K562 (cell line): ENCODE results near the gene PIK3R2. TPM values are rescaled to one million over a fixed set of nuclear protein-coding genes. Genes with fewer than 3 reads are reported as not detected.

ENCODE experiments used
- CAMTA2 ChIP-seq: fragments of 250-450 bp; sonication (Bioruptor Pico); conservative IDR thresholded peaks from 2 replicates; pipeline ENCODE4 v1.5.1; 2022
- CHD2 ChIP-seq: IDR thresholded peaks from 2 replicates; pipeline ENCODE4 v1.6.1; 2011; ENCODE audit warnings: low read depth, low read length
- CREM ChIP-seq: IDR thresholded peaks from 2 replicates; pipeline ENCODE4 v1.6.1; 2014; ENCODE audit warnings: antibody characterized with exemption, low read depth
- ESRRA ChIP-seq: fragments of 450-650 bp; IDR thresholded peaks from 2 replicates; pipeline ENCODE4 v1.6.1; 2014; ENCODE audit warnings: low read depth, mild to moderate bottlenecking, moderate library complexity, borderline replicate concordance
- FOS ChIP-seq: IDR thresholded peaks from 3 replicates; pipeline ENCODE4 v1.6.1; 2011; ENCODE audit not compliant: insufficient read length; ENCODE audit errors: extremely low read depth
- FOXP1 ChIP-seq: sonication (generic); formaldehyde crosslinking; IDR thresholded peaks from 2 replicates; pipeline ENCODE4 v1.8.0; 2022; ENCODE audit warnings: mild to moderate bottlenecking, missing genetic modification reagents
- HMGN3 ChIP-seq: IDR thresholded peaks from 2 replicates; pipeline ENCODE4 v1.6.1; 2011; ENCODE audit warnings: borderline replicate concordance, low read depth, mild to moderate bottlenecking, mixed read lengths, low read length; ENCODE audit not compliant: insufficient read length; ENCODE audit errors: extremely low read depth
- MAZ ChIP-seq, 2 experiments: fragments of 450-650 bp in 1 of 2; sonication (generic) in 1 of 2; formaldehyde crosslinking; IDR thresholded peaks in 1 of 2; conservative IDR thresholded peaks in 1 of 2; 2 replicates each; pipeline versions ENCODE4 v1.4.0 to v1.5.0; 2020; ENCODE audit warnings: mild to moderate bottlenecking in 1 of 2, missing genetic modification reagents in 1 of 2
- PHF8 ChIP-seq: fragments of 200-600 bp; sonication (generic); IDR thresholded peaks from 2 replicates; pipeline ENCODE4 v1.6.1; 2012; ENCODE audit warnings: mixed run types, mild to moderate bottlenecking, inconsistent platforms, low read length, moderate library complexity, borderline replicate concordance
- RBM14 ChIP-seq: fragments of 200-400 bp; formaldehyde crosslinking; IDR thresholded peaks from 2 replicates; pipeline ENCODE4 v1.6.1; 2018; ENCODE audit warnings: low read depth, mild to moderate bottlenecking, low read length, moderate library complexity, borderline replicate concordance; ENCODE audit not compliant: insufficient read depth
- SRF ChIP-seq, 2 experiments: fragments of 250-450, 450-650 bp in 1 of 2; sonication (Bioruptor Pico) in 1 of 2; sonication (generic) in 1 of 2; formaldehyde crosslinking; IDR thresholded peaks; 2 replicates each; pipeline versions ENCODE4 v1.5.0 to v1.5.1; 2020 to 2022; ENCODE audit warnings: mild to moderate bottlenecking in 1 of 2, missing genetic modification reagents in 1 of 2
- XRCC5 ChIP-seq: fragments of 200-400 bp; formaldehyde crosslinking; IDR thresholded peaks from 2 replicates; pipeline ENCODE4 v1.6.1; 2017; ENCODE audit warnings: low read depth, mild to moderate bottlenecking, low read length
- ZNF3 ChIP-seq: fragments of 250-450 bp; sonication (Bioruptor Pico); IDR thresholded peaks from 2 replicates; pipeline ENCODE4 v1.5.0; 2021; ENCODE audit warnings: mild to moderate bottlenecking, moderate library complexity
- polyA plus RNA-seq, 8 experiments: library from polyadenylated mRNA; depleted of rRNA in 4 of 8; stranded (reverse) in 5 of 8; unstranded in 3 of 8; fragments of >200 nt; fragmentation: Nextera tagmentation in 2 of 8; fragmentation: Illumina TruSeq in 1 of 8; extraction: Ambion mirVana in 2 of 8; extraction: Trizol in 1 of 8; gene quantifications; 2 replicates each; pipeline versions ENCODE4 v1.2.1 to v1.2.3, GENCODE V29; 2011 to 2014; ENCODE audit warnings: inconsistent platforms in 1 of 8, missing spikeins in 1 of 8
- total RNA-seq, 7 experiments: library from RNA; depleted of rRNA in 6 of 7; stranded (reverse); fragments of >200 nt in 6 of 7; fragmentation: Illumina TruSeq in 2 of 7; extraction: Trizol in 2 of 7; gene quantifications; 2 replicates each; pipeline versions ENCODE4 v1.2.1 to v1.2.3, GENCODE V29; 2011 to 2021; ENCODE audit warnings: low replicate concordance in 1 of 7
- TF ChIP-seq, protein P1 (sequence below): fragments of 150-350 bp; IDR thresholded peaks from 2 replicates; pipeline ENCODE4 v1.6.1; 2014; ENCODE audit warnings: low read depth, mild to moderate bottlenecking, low read length, borderline replicate concordance
- TF ChIP-seq, protein P2 (sequence below): fragments of 250-450 bp; sonication (Bioruptor Pico); IDR thresholded peaks from 2 replicates; pipeline ENCODE4 v1.9.0; 2021; ENCODE audit warnings: mild to moderate bottlenecking
- TF ChIP-seq, protein P3 (sequence below): sonication (generic); formaldehyde crosslinking; IDR thresholded peaks from 2 replicates; pipeline ENCODE4 v1.8.0; 2022; ENCODE audit warnings: mild to moderate bottlenecking, missing genetic modification reagents
- TF ChIP-seq, protein P4 (sequence below): sonication (generic); formaldehyde crosslinking; IDR thresholded peaks from 2 replicates; pipeline ENCODE4 v1.8.0; 2022; ENCODE audit warnings: missing genetic modification reagents, mild to moderate bottlenecking, moderate library complexity, borderline replicate concordance

The PIK3R2 gene
- total and polyA plus RNA-seq, 9 of the 15 experiments (the other 6 are each of a cell fraction or from before 2014, with no cell fraction given), result 0.39 to 37.9 (median 5.3) TPM

DNA sequence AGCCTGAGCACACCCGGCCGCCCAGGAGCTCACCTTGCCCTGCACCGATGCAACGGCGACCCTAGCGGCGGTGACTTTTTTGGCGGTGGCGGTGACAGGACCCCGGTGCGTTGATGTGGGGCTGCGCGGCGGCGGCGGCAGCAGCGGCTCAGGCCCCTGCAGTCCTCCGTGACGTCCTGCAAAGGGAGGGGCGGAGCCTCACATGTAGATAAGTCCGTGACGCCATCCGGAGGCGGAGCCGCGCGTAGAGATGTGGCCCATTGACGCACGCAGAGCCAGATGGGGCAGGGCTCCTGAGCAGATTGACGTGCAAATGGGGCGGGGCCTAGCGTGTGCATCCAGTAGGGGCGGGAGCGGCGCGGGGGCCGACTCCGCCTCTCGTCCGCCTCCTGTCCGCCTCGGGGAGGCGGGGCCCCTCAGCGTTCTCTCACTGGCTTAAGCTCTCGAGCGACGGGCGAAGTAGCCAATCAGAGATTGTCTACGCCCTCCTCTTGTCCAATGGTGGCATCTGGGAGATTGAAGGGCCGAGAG lies 51.0 kb downstream of the PIK3R2 start, which contains the start of gene RAB3A (continued):
- TF ChIP-seq, protein P1, sequence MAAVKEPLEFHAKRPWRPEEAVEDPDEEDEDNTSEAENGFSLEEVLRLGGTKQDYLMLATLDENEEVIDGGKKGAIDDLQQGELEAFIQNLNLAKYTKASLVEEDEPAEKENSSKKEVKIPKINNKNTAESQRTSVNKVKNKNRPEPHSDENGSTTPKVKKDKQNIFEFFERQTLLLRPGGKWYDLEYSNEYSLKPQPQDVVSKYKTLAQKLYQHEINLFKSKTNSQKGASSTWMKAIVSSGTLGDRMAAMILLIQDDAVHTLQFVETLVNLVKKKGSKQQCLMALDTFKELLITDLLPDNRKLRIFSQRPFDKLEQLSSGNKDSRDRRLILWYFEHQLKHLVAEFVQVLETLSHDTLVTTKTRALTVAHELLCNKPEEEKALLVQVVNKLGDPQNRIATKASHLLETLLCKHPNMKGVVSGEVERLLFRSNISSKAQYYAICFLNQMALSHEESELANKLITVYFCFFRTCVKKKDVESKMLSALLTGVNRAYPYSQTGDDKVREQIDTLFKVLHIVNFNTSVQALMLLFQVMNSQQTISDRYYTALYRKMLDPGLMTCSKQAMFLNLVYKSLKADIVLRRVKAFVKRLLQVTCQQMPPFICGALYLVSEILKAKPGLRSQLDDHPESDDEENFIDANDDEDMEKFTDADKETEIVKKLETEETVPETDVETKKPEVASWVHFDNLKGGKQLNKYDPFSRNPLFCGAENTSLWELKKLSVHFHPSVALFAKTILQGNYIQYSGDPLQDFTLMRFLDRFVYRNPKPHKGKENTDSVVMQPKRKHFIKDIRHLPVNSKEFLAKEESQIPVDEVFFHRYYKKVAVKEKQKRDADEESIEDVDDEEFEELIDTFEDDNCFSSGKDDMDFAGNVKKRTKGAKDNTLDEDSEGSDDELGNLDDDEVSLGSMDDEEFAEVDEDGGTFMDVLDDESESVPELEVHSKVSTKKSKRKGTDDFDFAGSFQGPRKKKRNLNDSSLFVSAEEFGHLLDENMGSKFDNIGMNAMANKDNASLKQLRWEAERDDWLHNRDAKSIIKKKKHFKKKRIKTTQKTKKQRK, result peak; percentile 90
- TF ChIP-seq CREM (peak; percentile 94), FOS (peak; percentile 100), RBM14 (0 out of 2 replicates have a peak, but pooled peaks have one; percentile 43), MAZ (CRISPR knock-in tag; conservative IDR thresholded peaks at IDR 0.05 in 1 of 2, IDR thresholded peaks at IDR 0.05 in 1 of 2) (peak; percentile 36 to 85; a peak in 2 of 4 replicates), FOXP1 (CRISPR knock-in tag) (peak; percentile 23; the same call in 1 of the 2 replicates), CHD2 (peak; percentile 93), XRCC5 (no peak), ESRRA (peak; percentile 65; the same call in 1 of the 2 replicates), CAMTA2 (CRISPR knock-in tag) (no peak), HMGN3 (peak; percentile 39), SRF (CRISPR knock-in tag; IDR thresholded peaks at IDR 0.05) (0 out of 4 replicates have a peak, but pooled peaks of 1 of the 2 experiments have one; percentile 45), PHF8 (peak; percentile 50; the same call in 1 of the 2 replicates), ZNF3 (CRISPR knock-in tag) (no peak)
- TF ChIP-seq, protein P2, sequence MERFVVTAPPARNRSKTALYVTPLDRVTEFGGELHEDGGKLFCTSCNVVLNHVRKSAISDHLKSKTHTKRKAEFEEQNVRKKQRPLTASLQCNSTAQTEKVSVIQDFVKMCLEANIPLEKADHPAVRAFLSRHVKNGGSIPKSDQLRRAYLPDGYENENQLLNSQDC (CRISPR knock-in tag), result peak; percentile 18; the same call in 1 of the 2 replicates
- TF ChIP-seq, protein P3, sequence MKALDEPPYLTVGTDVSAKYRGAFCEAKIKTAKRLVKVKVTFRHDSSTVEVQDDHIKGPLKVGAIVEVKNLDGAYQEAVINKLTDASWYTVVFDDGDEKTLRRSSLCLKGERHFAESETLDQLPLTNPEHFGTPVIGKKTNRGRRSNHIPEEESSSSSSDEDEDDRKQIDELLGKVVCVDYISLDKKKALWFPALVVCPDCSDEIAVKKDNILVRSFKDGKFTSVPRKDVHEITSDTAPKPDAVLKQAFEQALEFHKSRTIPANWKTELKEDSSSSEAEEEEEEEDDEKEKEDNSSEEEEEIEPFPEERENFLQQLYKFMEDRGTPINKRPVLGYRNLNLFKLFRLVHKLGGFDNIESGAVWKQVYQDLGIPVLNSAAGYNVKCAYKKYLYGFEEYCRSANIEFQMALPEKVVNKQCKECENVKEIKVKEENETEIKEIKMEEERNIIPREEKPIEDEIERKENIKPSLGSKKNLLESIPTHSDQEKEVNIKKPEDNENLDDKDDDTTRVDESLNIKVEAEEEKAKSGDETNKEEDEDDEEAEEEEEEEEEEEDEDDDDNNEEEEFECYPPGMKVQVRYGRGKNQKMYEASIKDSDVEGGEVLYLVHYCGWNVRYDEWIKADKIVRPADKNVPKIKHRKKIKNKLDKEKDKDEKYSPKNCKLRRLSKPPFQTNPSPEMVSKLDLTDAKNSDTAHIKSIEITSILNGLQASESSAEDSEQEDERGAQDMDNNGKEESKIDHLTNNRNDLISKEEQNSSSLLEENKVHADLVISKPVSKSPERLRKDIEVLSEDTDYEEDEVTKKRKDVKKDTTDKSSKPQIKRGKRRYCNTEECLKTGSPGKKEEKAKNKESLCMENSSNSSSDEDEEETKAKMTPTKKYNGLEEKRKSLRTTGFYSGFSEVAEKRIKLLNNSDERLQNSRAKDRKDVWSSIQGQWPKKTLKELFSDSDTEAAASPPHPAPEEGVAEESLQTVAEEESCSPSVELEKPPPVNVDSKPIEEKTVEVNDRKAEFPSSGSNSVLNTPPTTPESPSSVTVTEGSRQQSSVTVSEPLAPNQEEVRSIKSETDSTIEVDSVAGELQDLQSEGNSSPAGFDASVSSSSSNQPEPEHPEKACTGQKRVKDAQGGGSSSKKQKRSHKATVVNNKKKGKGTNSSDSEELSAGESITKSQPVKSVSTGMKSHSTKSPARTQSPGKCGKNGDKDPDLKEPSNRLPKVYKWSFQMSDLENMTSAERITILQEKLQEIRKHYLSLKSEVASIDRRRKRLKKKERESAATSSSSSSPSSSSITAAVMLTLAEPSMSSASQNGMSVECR (CRISPR knock-in tag), result peak; percentile 55; the same call in 1 of the 2 replicates
- TF ChIP-seq, protein P4, sequence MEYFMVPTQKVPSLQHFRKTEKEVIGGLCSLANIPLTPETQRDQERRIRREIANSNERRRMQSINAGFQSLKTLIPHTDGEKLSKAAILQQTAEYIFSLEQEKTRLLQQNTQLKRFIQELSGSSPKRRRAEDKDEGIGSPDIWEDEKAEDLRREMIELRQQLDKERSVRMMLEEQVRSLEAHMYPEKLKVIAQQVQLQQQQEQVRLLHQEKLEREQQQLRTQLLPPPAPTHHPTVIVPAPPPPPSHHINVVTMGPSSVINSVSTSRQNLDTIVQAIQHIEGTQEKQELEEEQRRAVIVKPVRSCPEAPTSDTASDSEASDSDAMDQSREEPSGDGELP (CRISPR knock-in tag), result peak; percentile 87
- TF ChIP-seq, all 486 proteins: peak for 49
